ACHN (cell line): Measurements from ENCODE around the gene DCAF16.

Experiments
- DNase-seq: peaks from one replicate; pipeline ENCODE4 v3.0.0-alpha.2; 2015
- in situ Hi-C: cut with HindIII; loops from 2 replicates; pipeline ENCODE4 v1.10.0; 2017; ENCODE audit warnings: low sequenced_read_pairs, low pct_ligation_motif_present, low pct_unique_long_range_greater_than_20kb

The DCAF16 gene

GRCh38 chr4:17758485-17758884 lies 52.1 kb downstream of the DCAF16 start:
- in situ Hi-C loops: no loop called here
- no peak for DNase-seq

DNA sequence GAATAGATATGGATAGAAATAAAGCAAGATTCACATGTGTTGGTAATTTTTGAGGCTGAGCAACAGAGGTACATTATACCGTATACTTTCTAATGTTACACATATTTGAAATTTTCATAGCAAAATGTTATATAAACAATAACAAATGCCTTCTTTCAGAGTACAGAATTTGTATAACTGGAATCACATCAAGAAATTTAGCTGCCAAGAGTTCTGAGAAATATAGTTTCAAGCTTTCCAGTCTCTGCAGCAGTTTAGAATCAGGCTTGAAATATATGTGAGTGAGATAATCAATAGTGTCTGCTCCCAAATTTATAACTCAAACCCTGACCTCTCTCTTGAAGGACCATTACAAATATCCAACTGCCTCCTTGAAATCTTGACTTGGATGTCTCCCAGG lies 52.9 kb downstream of the DCAF16 start:
- in situ Hi-C loops: no loop called here
- DNase-seq: no peak

DNA sequence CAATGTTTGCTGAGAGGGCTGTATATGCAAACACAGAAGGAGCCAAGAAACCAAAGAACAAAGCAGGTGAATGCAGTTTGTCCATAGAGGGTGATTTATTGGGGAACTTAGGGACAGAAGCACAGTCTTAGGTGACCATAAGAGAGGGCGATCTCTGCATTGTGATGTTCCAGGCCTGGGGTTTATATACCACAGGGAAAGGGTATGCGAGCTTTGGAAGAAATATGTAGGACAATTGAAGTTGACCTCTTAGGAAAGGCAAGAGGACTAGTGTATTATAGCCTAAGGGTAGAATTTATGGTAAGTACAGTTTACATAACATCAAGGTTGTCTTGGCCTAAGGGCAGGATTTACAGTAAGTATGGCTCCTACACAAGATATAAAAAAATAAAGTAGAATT lies 56.9 kb downstream of the DCAF16 start:
- DNase-seq: no peak
- in situ Hi-C loops: no loop called here
